Tongue (tissue), 2 donors: Measurements from ENCODE around the gene OSGEP. TPM values are rescaled to one million over a fixed set of nuclear protein-coding genes. Genes with fewer than 3 reads are reported as not detected.
"Not testable (repeated sequence)": the region's sequence is repeated elsewhere in the genome, so short reads cannot be mapped to it uniquely, and the experiment has no call there.

Source experiments
- DNase-seq: peaks from one replicate; pipeline ENCODE4 v3.0.0-alpha.2; 2015
- total RNA-seq: library from RNA; depleted of rRNA; stranded (reverse); fragments of >200 nt; gene quantifications from one replicate; pipeline ENCODE4 v1.2.3, GENCODE V29; 2014

OSGEP gene
- total RNA-seq, 1 donor from 2014 or later = 32.6 TPM

DNA sequence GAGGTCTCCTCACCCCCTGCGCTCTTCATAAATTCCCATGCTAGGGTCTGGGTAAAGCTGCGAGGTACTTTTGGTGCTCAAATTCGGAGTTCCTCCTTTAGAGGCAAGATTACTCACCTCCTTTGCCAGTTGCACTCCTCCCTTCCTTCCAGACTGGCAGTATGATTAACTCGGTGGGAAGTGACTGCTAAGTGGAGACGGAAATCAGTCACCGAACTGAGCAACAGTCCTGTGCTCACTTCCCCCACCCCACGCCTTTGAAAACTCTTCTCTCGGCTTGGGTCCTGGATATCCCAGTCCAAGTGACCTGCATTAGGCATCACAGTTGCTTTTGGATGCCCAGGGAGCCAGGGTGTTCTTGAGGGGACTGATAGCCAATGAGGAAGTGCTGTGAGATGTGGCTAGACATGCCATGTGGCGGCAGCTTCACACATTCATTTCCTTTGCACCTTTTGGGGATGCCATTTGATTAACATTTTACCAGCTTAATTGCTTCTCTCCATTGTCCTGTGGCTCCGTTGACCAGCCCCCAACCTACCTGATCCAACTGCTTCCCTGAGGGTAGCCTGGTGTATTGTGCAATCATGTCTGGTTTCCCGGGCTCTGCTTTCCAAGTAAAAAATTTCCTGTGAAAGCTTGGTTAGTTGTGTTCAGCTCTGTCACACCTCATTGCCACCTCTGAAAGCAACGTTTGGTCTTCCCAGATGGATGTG lies 15.4 kb upstream of the OSGEP start:
- DNase-seq = peak; percentile 26

DNA sequence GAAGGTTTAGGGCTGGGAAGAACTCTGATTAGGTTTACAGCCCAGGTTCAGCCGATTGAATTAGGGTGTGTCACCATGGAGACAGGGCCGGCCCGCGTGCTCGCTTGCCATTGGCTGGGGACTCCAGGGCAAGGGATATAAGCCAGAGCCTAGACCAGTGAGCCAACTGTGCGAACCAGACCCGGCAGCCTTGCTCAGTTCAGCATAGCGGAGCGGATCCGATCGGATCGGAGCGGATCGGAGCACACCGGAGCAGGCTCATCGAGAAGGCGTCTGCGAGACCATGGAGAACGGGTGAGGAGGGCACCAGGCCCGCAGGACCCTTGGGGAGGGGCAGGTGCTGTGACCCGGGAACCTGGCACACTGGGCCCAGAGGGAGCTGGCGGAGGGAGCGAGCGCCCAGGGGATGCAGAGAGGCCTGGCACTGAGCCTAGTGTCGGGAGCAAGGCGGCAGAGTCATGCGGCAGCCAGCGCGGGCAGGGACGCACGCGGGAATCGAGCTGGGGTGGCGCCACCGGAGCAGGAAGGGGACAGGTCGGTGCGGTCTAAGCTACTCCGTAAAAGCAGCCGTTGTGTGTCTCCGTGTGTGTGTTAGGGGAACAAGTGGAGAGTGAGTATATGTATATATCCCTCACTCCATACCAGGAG lies 14.8 kb upstream of the OSGEP start, which contains the start of gene PNP:
PNP (plus strand) TSS at position 165 of the 648 bp plus-strand sequence; CDS start at position 284, 119 bp downstream.
- DNase-seq = peak; percentile 84

DNA sequence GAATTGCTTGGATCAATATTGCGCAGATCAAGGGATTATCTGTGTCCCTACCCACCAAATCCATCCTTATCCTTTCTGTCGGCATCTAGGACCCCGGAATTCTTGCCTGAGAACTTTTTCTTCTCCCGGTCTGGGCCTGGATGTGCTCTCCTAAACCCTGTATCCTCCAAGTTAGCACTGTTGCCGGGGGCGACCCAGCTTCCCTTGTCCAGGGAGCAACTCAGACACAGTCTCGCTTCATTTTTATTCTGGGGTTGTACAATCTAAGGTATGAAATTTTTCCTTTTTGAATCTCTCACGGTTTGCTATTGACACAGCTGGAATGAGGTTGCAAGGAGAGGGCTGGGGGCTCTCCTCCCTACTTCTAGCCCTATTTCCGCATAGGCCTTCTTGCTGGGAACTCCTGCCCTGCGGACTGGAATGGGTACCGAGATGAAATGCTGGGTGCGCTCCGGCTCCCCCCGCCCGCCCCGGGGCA lies 14.2 kb upstream of the OSGEP start:
- DNase-seq = no peak

GRCh38 chr14:20461225-20462141 lies 6.9 kb upstream of the OSGEP start, which contains the start of gene PIP4P1:
Gene PIP4P1, minus strand, starts transcription at chr14:20461434. Its CDS starts 109 bp downstream, at chr14:20461325.
- DNase-seq = peak; percentile 100

DNA sequence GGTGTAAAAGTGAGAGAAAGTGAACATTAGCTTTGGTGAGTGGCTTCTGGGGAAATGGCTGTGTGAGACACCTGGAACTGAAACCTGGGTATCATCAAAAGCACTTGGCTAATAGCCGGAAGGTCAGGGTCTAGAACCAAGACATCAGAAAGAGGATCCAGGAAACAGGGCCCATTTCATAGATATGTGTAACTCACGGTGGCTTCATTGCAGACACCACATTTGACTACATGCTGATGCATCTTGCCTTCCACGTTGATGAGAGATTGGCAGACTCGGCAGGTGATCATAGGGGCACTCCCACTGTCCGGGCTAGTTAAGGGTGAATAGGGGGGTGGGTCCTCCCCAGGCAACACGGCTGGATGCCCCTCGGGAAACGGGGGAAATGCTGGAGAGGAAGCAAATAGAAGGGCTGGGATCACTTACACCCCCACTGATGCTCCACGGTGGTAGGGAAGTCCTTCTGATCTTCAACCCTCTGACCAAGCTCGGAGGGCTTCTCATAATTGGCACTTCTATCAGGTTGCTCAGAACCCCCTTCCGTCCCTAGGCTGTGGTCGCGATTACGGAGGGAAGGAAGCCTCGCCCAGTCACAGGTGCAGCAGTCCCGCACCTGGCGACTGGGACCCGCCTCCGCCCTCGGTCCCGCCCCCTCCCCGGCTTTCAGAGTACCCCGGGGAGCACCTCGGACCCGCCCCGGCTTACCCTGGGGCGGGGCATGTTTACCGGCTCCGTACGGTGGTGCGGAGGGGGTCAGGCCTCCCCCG lies 6.0 kb upstream of the OSGEP start:
- peak; percentile 38 for DNase-seq

GRCh38 chr14:20458031-20458789 lies 3.6 kb upstream of the OSGEP start:
- DNase-seq = no peak

DNA sequence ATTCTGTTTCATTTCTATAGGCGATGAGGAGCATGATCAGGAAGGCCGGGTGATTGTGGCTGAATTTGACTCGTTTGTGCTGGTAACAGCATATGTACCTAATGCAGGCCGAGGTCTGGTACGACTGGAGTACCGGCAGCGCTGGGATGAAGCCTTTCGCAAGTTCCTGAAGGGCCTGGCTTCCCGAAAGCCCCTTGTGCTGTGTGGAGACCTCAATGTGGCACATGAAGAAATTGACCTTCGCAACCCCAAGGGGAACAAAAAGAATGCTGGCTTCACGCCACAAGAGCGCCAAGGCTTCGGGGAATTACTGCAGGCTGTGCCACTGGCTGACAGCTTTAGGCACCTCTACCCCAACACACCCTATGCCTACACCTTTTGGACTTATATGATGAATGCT lies 2.4 kb upstream of the OSGEP start:
- DNase-seq = no peak

GRCh38 chr14:20455355-20456300 lies 1.0 kb upstream of the OSGEP start:
- no peak for DNase-seq

GRCh38 chr14:20452831-20453230 lies 1.8 kb downstream of the OSGEP start:
- not testable (repeated sequence) for DNase-seq

DNA sequence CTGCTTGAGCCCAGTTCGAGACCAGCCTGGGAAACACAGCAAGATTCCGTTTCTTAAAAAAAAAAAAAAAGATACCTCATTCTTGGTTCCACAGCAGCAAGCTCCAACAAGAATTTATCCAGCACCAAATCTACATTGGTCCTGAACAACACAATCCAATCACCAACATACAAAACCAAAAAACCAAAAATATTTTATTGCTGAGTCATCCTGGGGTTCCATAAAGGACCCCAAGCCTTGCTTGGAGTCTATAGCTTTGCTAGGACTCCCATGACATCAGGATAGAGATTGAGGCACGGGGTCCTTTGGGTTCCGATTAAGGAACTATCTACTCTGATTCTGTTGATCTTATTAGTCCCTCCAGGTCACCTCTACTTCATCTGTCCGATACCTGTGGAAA lies 7.7 kb downstream of the OSGEP start:
- no peak for DNase-seq

DNA sequence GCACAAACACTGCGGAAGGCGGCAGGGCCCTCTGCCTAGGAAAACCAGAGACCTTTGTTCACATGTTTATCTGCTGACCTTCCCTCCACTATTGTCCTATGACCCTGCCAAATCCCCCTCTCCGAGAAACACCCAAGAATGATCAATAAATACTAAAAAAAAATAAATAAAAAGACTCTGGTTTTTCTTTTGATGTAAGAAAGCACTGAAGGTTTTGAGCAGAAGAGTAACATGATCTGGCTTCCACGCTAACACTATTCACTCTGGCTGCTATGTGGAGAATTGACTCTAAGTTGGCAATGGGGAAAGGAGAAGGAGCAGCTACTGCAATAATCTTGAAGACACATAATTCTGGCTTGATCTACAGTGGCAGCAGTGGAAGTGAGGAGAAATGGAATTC lies 11.0 kb downstream of the OSGEP start:
- not testable (repeated sequence) for DNase-seq

DNA sequence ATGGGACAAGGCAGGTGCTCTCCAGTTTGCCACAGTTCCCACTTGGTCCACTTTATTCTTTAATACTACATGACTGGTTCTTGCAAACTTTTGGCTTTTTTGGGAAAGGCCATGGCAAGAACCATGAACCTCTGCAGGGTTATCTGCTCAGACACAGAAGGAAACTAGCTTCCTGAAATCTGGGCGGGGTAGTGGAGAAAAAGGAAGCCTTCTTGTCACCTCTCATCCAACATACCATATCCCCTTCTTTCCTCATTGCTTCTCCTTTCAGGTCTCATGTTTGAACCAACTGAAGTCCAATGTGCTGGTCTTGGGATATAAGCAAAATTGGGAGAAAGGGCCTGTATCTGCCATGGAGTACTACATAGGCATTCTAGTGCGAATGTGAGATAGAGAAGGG lies 13.2 kb downstream of the OSGEP start:
- no peak for DNase-seq

- DNase-seq = no peak
These were observed 13.7 kb downstream of the OSGEP start for GRCh38 chr14:20440882-20441281.

GRCh38 chr14:20440465-20440864 lies 14.1 kb downstream of the OSGEP start:
- DNase-seq = no peak

GRCh38 chr14:20438664-20439063 lies 15.9 kb downstream of the OSGEP start:
- no peak for DNase-seq

DNA sequence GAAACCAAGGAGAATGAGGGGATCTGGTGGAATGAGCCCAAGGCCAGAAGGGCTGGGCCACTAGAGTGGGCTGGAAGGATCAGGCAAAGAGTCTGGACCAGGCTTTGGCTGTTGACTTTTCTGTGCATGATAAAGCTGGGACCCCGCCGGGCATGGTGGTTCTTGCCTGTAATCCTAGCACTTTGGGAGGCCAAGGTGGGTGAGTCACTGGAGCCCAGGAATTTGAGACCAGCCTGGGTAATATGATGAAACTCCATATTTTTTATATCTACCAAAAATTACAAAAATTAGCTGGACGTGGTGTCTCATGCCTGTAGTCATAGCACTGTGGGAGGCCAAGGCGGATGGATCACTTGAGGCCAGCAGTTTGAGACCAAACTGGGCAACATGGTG lies 18.3 kb downstream of the OSGEP start:
- DNase-seq = no peak

GRCh38 chr14:20435582-20436362 lies 18.8 kb downstream of the OSGEP start, which contains the start of gene KLHL33:
Gene KLHL33, minus strand, starts transcription at chr14:20436166. Its CDS starts 355 bp downstream, at chr14:20435811.
- no peak for DNase-seq

DNA sequence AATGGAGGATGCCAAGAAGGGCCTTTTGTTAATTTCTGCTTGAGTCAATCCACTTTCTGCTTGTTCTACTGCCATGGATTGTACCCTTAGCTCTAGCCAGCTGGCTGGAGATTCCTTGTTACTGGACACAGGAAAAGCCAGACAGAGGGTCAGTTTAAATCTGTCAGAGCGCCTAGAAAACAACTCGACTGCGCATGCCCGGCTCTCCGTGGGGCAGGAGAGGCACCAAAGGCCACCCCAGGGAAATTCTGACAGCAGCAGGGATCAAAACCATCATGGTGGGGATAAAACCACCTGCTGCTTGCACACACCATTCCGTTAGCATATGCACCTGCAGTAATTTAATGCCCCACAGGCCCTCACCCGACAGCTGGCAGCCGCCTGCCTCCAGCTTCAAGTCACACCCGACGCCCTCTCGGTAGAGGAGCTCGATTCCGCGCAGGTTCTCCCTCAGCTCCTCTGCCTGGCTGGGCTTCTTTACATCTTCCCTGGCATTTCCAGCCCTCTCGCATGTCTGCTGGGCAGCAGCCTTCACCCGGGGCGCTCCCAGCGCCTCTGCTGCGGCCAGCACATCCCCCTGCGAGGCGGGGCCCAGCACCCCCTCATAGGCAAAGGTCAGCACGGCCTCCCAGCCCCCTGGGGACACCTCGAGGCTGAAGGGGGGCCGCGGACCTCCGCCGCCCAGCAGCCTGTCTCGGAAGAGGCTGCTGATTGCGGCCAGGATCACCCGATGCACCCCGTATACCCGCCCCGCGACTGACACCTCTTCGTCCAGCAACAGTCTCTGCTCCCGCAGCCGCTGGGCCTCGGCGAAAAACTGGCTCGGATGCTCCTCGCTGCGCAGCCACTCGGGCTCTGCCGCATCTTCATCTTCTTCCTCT lies 19.7 kb downstream of the OSGEP start:
- DNase-seq = peak; percentile 66
